GM12878 (cell line): Measurements from ENCODE around the gene FUBP1. TPM values are rescaled to one million over a fixed set of nuclear protein-coding genes. Genes with fewer than 3 reads are reported as not detected.

ENCODE experiments used
- ATF7 ChIP-seq: fragments of 450-650 bp; IDR thresholded peaks from 2 replicates; pipeline ENCODE4 v1.6.1; 2016; ENCODE audit warnings: low read depth, mild to moderate bottlenecking
- BCL11A ChIP-seq: IDR thresholded peaks from 2 replicates; pipeline ENCODE4 v1.6.1; 2011; ENCODE audit warnings: low read depth, low read length
- BCL3 ChIP-seq: IDR thresholded peaks from 2 replicates; pipeline ENCODE4 v1.6.1; 2011; ENCODE audit warnings: borderline replicate concordance, low read depth, mild to moderate bottlenecking, moderate library complexity, low read length; ENCODE audit not compliant: insufficient read depth, poor library complexity, severe bottlenecking
- BHLHE40 ChIP-seq, 2 experiments: fragments of 450-650 bp in 1 of 2; IDR thresholded peaks; 2 replicates each; pipeline ENCODE4 v1.6.1; 2011 to 2017; ENCODE audit warnings: low read depth in 2 of 2, borderline replicate concordance in 1 of 2, improper control_type of control experiment in 1 of 2, low read length in 1 of 2, mild to moderate bottlenecking in 1 of 2
- BMI1 ChIP-seq: fragments of 450-650 bp; IDR thresholded peaks from 2 replicates; pipeline ENCODE4 v1.6.1; 2016; ENCODE audit warnings: mild to moderate bottlenecking, moderate library complexity, borderline replicate concordance
- HDAC2 ChIP-seq: fragments of 200-600 bp; sonication (generic); IDR thresholded peaks from 2 replicates; pipeline ENCODE4 v1.6.1; 2017
- IKZF2 ChIP-seq, 2 experiments: fragments of 450-650 bp; IDR thresholded peaks; 2 replicates each; pipeline ENCODE4 v1.6.1; 2017; ENCODE audit warnings: mild to moderate bottlenecking in 2 of 2, moderate library complexity in 2 of 2
- IRF3 ChIP-seq: fragments of 450-650 bp; IDR thresholded peaks from 2 replicates; pipeline ENCODE4 v1.6.1; 2014; ENCODE audit warnings: mild to moderate bottlenecking
- KDM1A ChIP-seq: fragments of 200-600 bp; sonication (generic); IDR thresholded peaks from 2 replicates; pipeline ENCODE4 v1.6.1; 2016; ENCODE audit warnings: borderline replicate concordance
- MEF2A ChIP-seq: IDR thresholded peaks from 2 replicates; pipeline ENCODE4 v1.6.1; 2011; ENCODE audit warnings: low read depth, mild to moderate bottlenecking, low read length, moderate library complexity; ENCODE audit not compliant: insufficient read depth
- MEF2B ChIP-seq: fragments of 450-650 bp; IDR thresholded peaks from 2 replicates; pipeline ENCODE4 v1.6.1; 2018; ENCODE audit warnings: mild to moderate bottlenecking, moderate library complexity; ENCODE audit not compliant: partially characterized antibody, poor library complexity, severe bottlenecking
- MTA2 ChIP-seq: fragments of 450-650 bp; IDR thresholded peaks from 2 replicates; pipeline ENCODE4 v1.6.1; 2016; ENCODE audit warnings: low read depth, mild to moderate bottlenecking, moderate library complexity
- MXI1 ChIP-seq: fragments of 150-350 bp; IDR thresholded peaks from 2 replicates; pipeline ENCODE4 v1.6.1; 2011; ENCODE audit warnings: low read depth, mild to moderate bottlenecking, inconsistent platforms, low read length, improper control_type of control experiment
- NFIC ChIP-seq: IDR thresholded peaks from 2 replicates; pipeline ENCODE4 v1.6.1; 2012; ENCODE audit warnings: low read depth, mild to moderate bottlenecking, inconsistent platforms, low read length, moderate library complexity
- NR2C2 ChIP-seq: IDR thresholded peaks from 2 replicates; pipeline ENCODE4 v1.6.1; 2011; ENCODE audit warnings: borderline replicate concordance, low read depth; ENCODE audit not compliant: control insufficient read depth, insufficient read length
- PAX5 ChIP-seq: IDR thresholded peaks from 2 replicates; pipeline ENCODE4 v1.6.1; 2011; ENCODE audit warnings: low read depth, low read length, borderline replicate concordance
- PAX8 ChIP-seq: fragments of 450-650 bp; IDR thresholded peaks from 2 replicates; pipeline ENCODE4 v1.6.1; 2017; ENCODE audit warnings: mild to moderate bottlenecking, moderate library complexity
- PKNOX1 ChIP-seq: fragments of 450-650 bp; IDR thresholded peaks from 2 replicates; pipeline ENCODE4 v1.6.1; 2016; ENCODE audit warnings: mild to moderate bottlenecking
- RBBP5 ChIP-seq: fragments of 200-600 bp; sonication (generic); conservative IDR thresholded peaks from 2 replicates; pipeline ENCODE4 v1.6.1; 2016
- RUNX3 ChIP-seq: IDR thresholded peaks from 2 replicates; pipeline ENCODE4 v1.6.1; 2012; ENCODE audit warnings: low read length, inconsistent platforms
- SMARCA5 ChIP-seq: fragments of 450-650 bp; IDR thresholded peaks from 2 replicates; pipeline ENCODE4 v1.6.1; 2017; ENCODE audit warnings: mild to moderate bottlenecking
- WRNIP1 ChIP-seq: IDR thresholded peaks from 2 replicates; pipeline ENCODE4 v1.6.1; 2011; ENCODE audit warnings: low read depth, low read length, improper control_type of control experiment, borderline replicate concordance
- YY1 ChIP-seq: IDR thresholded peaks from 2 replicates; pipeline ENCODE4 v1.6.1; 2011; ENCODE audit warnings: low read depth, mild to moderate bottlenecking, low read length
- ZNF24 ChIP-seq: fragments of 450-650 bp; IDR thresholded peaks from 2 replicates; pipeline ENCODE4 v1.6.1; 2017; ENCODE audit warnings: antibody characterized with exemption, mild to moderate bottlenecking
- ZZZ3 ChIP-seq: IDR thresholded peaks from 2 replicates; pipeline ENCODE4 v1.6.1; 2011; ENCODE audit warnings: low read depth; ENCODE audit not compliant: control insufficient read depth, insufficient read length
- polyA plus RNA-seq, 11 experiments: library from polyadenylated mRNA; depleted of rRNA in 4 of 11; unstranded in 6 of 11; stranded (reverse) in 5 of 11; fragments of >200 nt; fragmentation: Nextera tagmentation in 4 of 11; fragmentation: Illumina TruSeq in 1 of 11; extraction: Ambion mirVana in 4 of 11; extraction: Trizol in 1 of 11; gene quantifications; 1 replicate in 1 of 11; 2 replicates in 10 of 11; pipeline versions ENCODE4 v1.2.1 to v1.2.3, GENCODE V29; 2011 to 2016; ENCODE audit warnings: inconsistent platforms in 2 of 11, missing spikeins in 2 of 11, low read depth in 1 of 11
- total RNA-seq, 4 experiments: library from RNA; depleted of rRNA in 3 of 4; stranded (reverse); fragments of >200 nt in 3 of 4; fragmentation: Illumina TruSeq in 1 of 4; extraction: Trizol in 1 of 4; gene quantifications; 2 replicates each; pipeline versions ENCODE4 v1.2.1 to v1.2.3, GENCODE V29; 2013 to 2021

Gene FUBP1
- total and polyA plus RNA-seq, 10 of the 15 experiments (the other 5 are each of a cell fraction or from before 2014, with no cell fraction given), result 110 to 343 (median 191) TPM

GRCh38 chr1:77978969-77979876 is at the start of gene FUBP1 (continued):
- TF ChIP-seq IRF3 (no peak), IKZF2 (IDR thresholded peaks at IDR 0.05) (0 out of 4 replicates have a peak, but pooled peaks of 1 of the 2 experiments have one; percentile 27), SMARCA5 (peak; percentile 96), PAX5 (no peak; the same call in 1 of the 2 replicates), MEF2B (no peak), WRNIP1 (0 out of 2 replicates have a peak, but pooled peaks have one; percentile 70), PKNOX1 (peak; percentile 78), BCL11A (no peak), MEF2A (0 out of 2 replicates have a peak, but pooled peaks have one; percentile 10), BMI1 (no peak), ZNF24 (no peak), MXI1 (peak; percentile 93), BHLHE40 (IDR thresholded peaks at IDR 0.05; ENCODE audit: borderline replicate concordance in 1 of 2, low read depth in 2 of 2, low read length in 1 of 2) (peak; percentile 71 to 75; a peak in 3 of 4 replicates), KDM1A (no peak), HDAC2 (no peak), RBBP5 (no peak), RUNX3 (peak; percentile 49), ZZZ3 (no peak), BCL3 (no peak), YY1 (peak; percentile 96), PAX8 (0 out of 2 replicates have a peak, but pooled peaks have one; percentile 86), NFIC (no peak), NR2C2 (no peak), MTA2 (0 out of 2 replicates have a peak, but pooled peaks have one; percentile 8), ATF7 (peak; percentile 58; the same call in 1 of the 2 replicates)
